GM18867 (cell line): ENCODE measurements around the gene SUFU.
"Not testable (repeated sequence)": the region's sequence is repeated elsewhere in the genome, so short reads cannot be mapped to it uniquely, and the experiment has no call there.

Source experiments
- ATAC-seq: cut with Tn5 transposase; IDR thresholded peaks from one replicate; pipeline ENCODE4 v1.9.1; 2021; ENCODE audit warnings: mild to moderate bottlenecking, moderate library complexity; ENCODE audit not compliant: unreplicated experiment

SUFU gene

GRCh38 chr10:102503264-102504178, at the start of gene SUFU:
SUFU (plus strand) TSS chr10:102503972; CDS start chr10:102504153, 181 bp downstream.
- ATAC-seq: peak; percentile 63

GRCh38 chr10:102454662-102455487, 48.9 kb upstream of the SUFU start:
- ATAC-seq: not testable (repeated sequence)

GRCh38 chr10:102455893-102456471, 47.8 kb upstream of the SUFU start:
- ATAC-seq: no peak

- no peak for ATAC-seq
Observed at GRCh38 chr10:102457591-102458150, 46.1 kb upstream of the SUFU start.

GRCh38 chr10:102458656-102459055, 45.1 kb upstream of the SUFU start:
- no peak for ATAC-seq

- ATAC-seq: peak; percentile 35
Observed at GRCh38 chr10:102460836-102461186, 43.0 kb upstream of the SUFU start.

GRCh38 chr10:102461187-102462054, 42.4 kb upstream of the SUFU start:
- ATAC-seq: peak; percentile 85

GRCh38 chr10:102462512-102463054, 41.2 kb upstream of the SUFU start:
- no peak for ATAC-seq

GRCh38 chr10:102463983-102464382, 39.8 kb upstream of the SUFU start:
- no peak for ATAC-seq

- no peak for ATAC-seq
Observed at GRCh38 chr10:102465466-102465865, 38.3 kb upstream of the SUFU start.

GRCh38 chr10:102467318-102467717, 36.5 kb upstream of the SUFU start:
- no peak for ATAC-seq

- no peak for ATAC-seq
Observed at GRCh38 chr10:102467971-102468438, 35.8 kb upstream of the SUFU start.

GRCh38 chr10:102468683-102469082, 35.1 kb upstream of the SUFU start:
- no peak for ATAC-seq

- no peak for ATAC-seq
Observed at GRCh38 chr10:102470579-102471546, 32.9 kb upstream of the SUFU start.

GRCh38 chr10:102473445-102474331, 30.1 kb upstream of the SUFU start:
- no peak for ATAC-seq

GRCh38 chr10:102475451-102476040, 28.2 kb upstream of the SUFU start:
- no peak for ATAC-seq

GRCh38 chr10:102476466-102477141, 27.2 kb upstream of the SUFU start:
- no peak for ATAC-seq
